A673 (cell line): ENCODE results near the gene EXOG. TPM values are rescaled to one million over a fixed set of nuclear protein-coding genes. Genes with fewer than 3 reads are reported as not detected.

Experiments
- BruUV-seq: library from RNA; stranded (reverse); fragments of 400-500 nt; replicated peaks from 2 replicates; lab custom pipeline; 2021; lab: Mats Ljungman, UMichigan
- CTCF ChIA-PET: fragments of 300-600 bp; sonication (Branson Sonifier 250); formaldehyde crosslinking; loops from one replicate; lab custom pipeline; 2022; ENCODE audit warnings: antibody characterized with exemption; lab: Charles Lee
- POLR2A ChIA-PET: fragments of 300-600 bp; sonication (Branson Sonifier 250); formaldehyde crosslinking; loops from one replicate; lab custom pipeline; 2022; ENCODE audit warnings: antibody characterized with exemption; ENCODE audit not compliant: low non-redundant PET; lab: Charles Lee
- DNase-seq: peaks from one replicate; pipeline ENCODE4 v3.0.0-alpha.2; 2015; ENCODE audit warnings: low spot score
- H3K27ac ChIP-seq: fragments of 200-600 bp; sonication (generic); 2 replicates; pipeline ENCODE4 v1.5.1; 2016; ENCODE audit warnings: mixed run types, low read depth, mild to moderate bottlenecking, mixed read lengths, antibody characterized with exemption, low read length; ENCODE audit not compliant: poor library complexity, severe bottlenecking
- H3K27me3 ChIP-seq: fragments of 200-600 bp; sonication (generic); replicated peaks from 2 replicates; pipeline ENCODE4 v1.6.1; 2017; ENCODE audit warnings: mixed run types, low read depth, mild to moderate bottlenecking, mixed read lengths, antibody characterized with exemption, low read length; ENCODE audit not compliant: insufficient read depth, poor library complexity
- H3K36me3 ChIP-seq: fragments of 200-600 bp; sonication (generic); 2 replicates; pipeline ENCODE4 v1.6.1; 2016; ENCODE audit warnings: mixed run types, mild to moderate bottlenecking, mixed read lengths, antibody characterized with exemption, low read length; ENCODE audit not compliant: insufficient read depth, poor library complexity, severe bottlenecking
- H3K4me1 ChIP-seq: fragments of 200-600 bp; sonication (generic); 2 replicates; pipeline ENCODE4 v1.6.1; 2017; ENCODE audit warnings: mixed run types, mild to moderate bottlenecking, mixed read lengths, antibody characterized with exemption, low read length; ENCODE audit not compliant: insufficient read depth, poor library complexity, severe bottlenecking
- H3K4me3 ChIP-seq: fragments of 200-600 bp; sonication (generic); 2 replicates; pipeline ENCODE4 v1.5.1; 2016; ENCODE audit warnings: low read depth, mixed run types, mild to moderate bottlenecking, mixed read lengths, low read length; ENCODE audit not compliant: poor library complexity, severe bottlenecking
- H3K9me3 ChIP-seq: fragments of 200-600 bp; sonication (generic); 2 replicates; pipeline ENCODE4 v1.6.1; 2016; ENCODE audit warnings: mixed run types, low read depth, mild to moderate bottlenecking, mixed read lengths, antibody characterized with exemption, low read length; ENCODE audit not compliant: poor library complexity, severe bottlenecking
- CTCF ChIP-seq: fragments of 300-800, 200-600 bp; sonication (generic); conservative IDR thresholded peaks from 2 replicates; pipeline ENCODE4 v1.5.1; 2017; ENCODE audit warnings: low read depth, mild to moderate bottlenecking, antibody characterized with exemption, low read length, moderate library complexity, mixed read lengths
- EZH2 ChIP-seq: fragments of 200-600 bp; sonication (generic); IDR thresholded peaks from 2 replicates; pipeline ENCODE4 v1.6.1; 2017; ENCODE audit warnings: borderline replicate concordance, low read depth, mild to moderate bottlenecking, mixed read lengths, antibody characterized with exemption, low read length; ENCODE audit not compliant: poor library complexity, severe bottlenecking
- intact Hi-C: fragments of 100-400 bp; cut with micrococcal nuclease; formaldehyde crosslinking; loops from one replicate; pipeline ENCODE4 v1.10.0; 2022; ENCODE audit not compliant: unreplicated experiment
- total RNA-seq: library from RNA; stranded (reverse); gene quantifications from 2 replicates; pipeline ENCODE4 v1.2.3, GENCODE V29; 2021

Gene EXOG
- total RNA-seq, 1 experiment from 2014 or later, result 12.4 TPM

GRCh38 chr3:38465588-38466154, 30.5 kb upstream of the EXOG start:
- H3K9me3 ChIP-seq, result peaks cover 5% of the 10 kb centered on the region
- TF ChIP-seq EZH2 (no peak), CTCF (no peak)
- no peak overlapping the region for H3K4me3 ChIP-seq
- H3K36me3 ChIP-seq, result no peaks in the 10 kb centered on the region
- H3K27ac ChIP-seq, result no peak overlapping the region
- intact Hi-C loops, result no loop called here
- H3K27me3 ChIP-seq, result no peaks in the 10 kb centered on the region
- H3K4me1 ChIP-seq, result no peaks in the 10 kb centered on the region
- no TSS peak for BruUV-seq
- ChIA-PET POLR2A (no interaction called here), CTCF (no interaction called here)
- no peak for DNase-seq

- peaks cover 5% of the 10 kb centered on the region for H3K9me3 ChIP-seq
- H3K4me3 ChIP-seq, result no peak overlapping the region
- H3K27ac ChIP-seq, result no peak overlapping the region
- TF ChIP-seq EZH2 (no peak), CTCF (no peak)
- POLR2A ChIA-PET, result no interaction called here
- CTCF ChIA-PET, result no interaction called here
- intact Hi-C loops, result no loop called here
- no peaks in the 10 kb centered on the region for H3K27me3 ChIP-seq
- no TSS peak for BruUV-seq
- no peak for DNase-seq
- H3K4me1 ChIP-seq, result no peaks in the 10 kb centered on the region
- H3K36me3 ChIP-seq, result no peaks in the 10 kb centered on the region
Measured at GRCh38 chr3:38468765-38469164, 27.4 kb upstream of the EXOG start.

DNA sequence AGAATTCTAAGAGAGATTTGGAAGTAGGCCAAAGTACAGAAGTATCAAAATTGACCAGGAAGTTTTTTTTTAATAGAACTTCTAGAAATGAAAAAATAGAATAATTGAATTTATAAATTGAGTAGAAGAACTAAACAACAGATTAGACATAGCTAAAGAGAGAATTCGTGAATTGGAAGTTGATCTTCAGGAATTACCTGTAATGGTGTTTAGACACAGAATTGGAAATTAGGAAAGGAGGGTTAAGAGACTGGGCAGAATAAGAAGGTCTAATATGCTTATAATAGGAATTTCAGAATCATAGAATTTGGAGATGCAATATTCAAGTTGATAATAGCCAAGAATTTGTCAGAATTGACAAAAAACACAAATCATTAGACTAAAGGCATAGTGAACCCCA, 26.3 kb upstream of the EXOG start:
- Histone ChIP-seq H3K27me3 (no peaks in the 10 kb centered on the region), H3K9me3 (peaks cover 5% of the 10 kb centered on the region), H3K36me3 (no peaks in the 10 kb centered on the region), H3K27ac (no peak overlapping the region), H3K4me3 (no peak overlapping the region), H3K4me1 (no peaks in the 10 kb centered on the region)
- no peak for DNase-seq
- intact Hi-C loops, result no loop called here
- ChIA-PET CTCF (no interaction called here), POLR2A (no interaction called here)
- TF ChIP-seq CTCF (no peak), EZH2 (no peak)
- BruUV-seq, result no TSS peak
